Prostate gland (tissue), 2 donors: Measurements from ENCODE around the gene OR56A3.

Experiments used
- POLR2A ChIP-seq: fragments of 450-650 bp; IDR thresholded peaks from one replicate; pipeline ENCODE4 v1.6.1; 2016; ENCODE audit warnings: antibody characterized with exemption, mild to moderate bottlenecking
- POLR2AphosphoS5 ChIP-seq: sonication (generic); formaldehyde crosslinking; IDR thresholded peaks from one replicate; pipeline ENCODE4 v1.6.1; 2017; ENCODE audit warnings: antibody characterized with exemption
- TF ChIP-seq, protein P1 (sequence below), 4 experiments: fragments of 200-600 bp in 2 of 4; fragments of 450-650 bp in 2 of 4; sonication (generic) in 2 of 4; IDR thresholded peaks; 1 replicate in 3 of 4; 2 replicates in 1 of 4; pipeline ENCODE4 v1.5.1; 2016 to 2019; ENCODE audit warnings: antibody characterized with exemption in 4 of 4, mild to moderate bottlenecking in 2 of 4, moderate library complexity in 2 of 4

DNA sequence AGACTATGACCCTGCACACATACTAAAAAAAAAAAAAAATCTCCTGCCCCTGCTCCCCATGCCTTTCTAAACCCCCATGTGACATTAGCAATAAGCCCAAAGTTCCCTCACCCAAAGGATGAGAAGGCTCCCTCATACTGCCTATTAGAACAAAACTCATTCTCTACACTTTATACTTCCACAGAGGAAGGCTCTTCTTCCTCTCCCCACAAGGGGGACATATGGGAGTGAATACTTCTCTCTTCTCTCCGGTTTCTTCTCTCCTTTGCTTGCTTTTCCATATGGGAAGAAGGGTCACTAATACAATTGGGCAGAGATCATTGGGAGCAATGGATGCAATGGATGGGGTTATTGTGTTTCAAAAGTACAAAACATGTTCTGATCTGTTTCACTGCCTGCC lies 41.4 kb downstream of the OR56A3 start:
- TF ChIP-seq, protein P1, sequence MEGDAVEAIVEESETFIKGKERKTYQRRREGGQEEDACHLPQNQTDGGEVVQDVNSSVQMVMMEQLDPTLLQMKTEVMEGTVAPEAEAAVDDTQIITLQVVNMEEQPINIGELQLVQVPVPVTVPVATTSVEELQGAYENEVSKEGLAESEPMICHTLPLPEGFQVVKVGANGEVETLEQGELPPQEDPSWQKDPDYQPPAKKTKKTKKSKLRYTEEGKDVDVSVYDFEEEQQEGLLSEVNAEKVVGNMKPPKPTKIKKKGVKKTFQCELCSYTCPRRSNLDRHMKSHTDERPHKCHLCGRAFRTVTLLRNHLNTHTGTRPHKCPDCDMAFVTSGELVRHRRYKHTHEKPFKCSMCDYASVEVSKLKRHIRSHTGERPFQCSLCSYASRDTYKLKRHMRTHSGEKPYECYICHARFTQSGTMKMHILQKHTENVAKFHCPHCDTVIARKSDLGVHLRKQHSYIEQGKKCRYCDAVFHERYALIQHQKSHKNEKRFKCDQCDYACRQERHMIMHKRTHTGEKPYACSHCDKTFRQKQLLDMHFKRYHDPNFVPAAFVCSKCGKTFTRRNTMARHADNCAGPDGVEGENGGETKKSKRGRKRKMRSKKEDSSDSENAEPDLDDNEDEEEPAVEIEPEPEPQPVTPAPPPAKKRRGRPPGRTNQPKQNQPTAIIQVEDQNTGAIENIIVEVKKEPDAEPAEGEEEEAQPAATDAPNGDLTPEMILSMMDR (IDR thresholded peaks at IDR 0.05), result no peak
- TF ChIP-seq POLR2A, result no peak
- TF ChIP-seq POLR2AphosphoS5, result no peak
